Naive B cell (primary cell): Measurements from ENCODE around the gene IGF2R. TPM values are rescaled to one million over a fixed set of nuclear protein-coding genes. Genes with fewer than 3 reads are reported as not detected.
A peak's percentile ranks its signal among the peaks of the same experiment; 100 is the strongest.

Experiments used
- ATAC-seq, 2 donors: fragments of 150-1000 bp; cut with Tn5 transposase; 2 replicates each; pipeline ENCODE4 v1.10.0; 2021; ENCODE audit warnings: low read depth in 2 of 2, mild to moderate bottlenecking in 2 of 2, moderate library complexity in 2 of 2
- DNase-seq: peaks from one replicate; pipeline ENCODE4 v3.0.0; 2022
- H3K27ac Mint-ChIP-seq, 6 donors: one replicate each; pipeline ENCODE4 v1.8.0; 2020 to 2022; ENCODE audit warnings: mild to moderate bottlenecking in 6 of 6, mixed read lengths in 6 of 6, moderate library complexity in 5 of 6, inconsistent platforms in 2 of 6
- H3K27me3 Mint-ChIP-seq, 3 donors: one replicate each; pipeline ENCODE4 v1.8.0; 2021 to 2022; ENCODE audit warnings: mixed read lengths in 3 of 3, mild to moderate bottlenecking in 1 of 3
- H3K36me3 Mint-ChIP-seq, 2 donors: one replicate each; pipeline ENCODE4 v1.8.0; 2020 to 2022; ENCODE audit warnings: mixed read lengths in 2 of 2, inconsistent platforms in 1 of 2, mild to moderate bottlenecking in 1 of 2
- H3K4me1 Mint-ChIP-seq, 3 donors: one replicate each; pipeline ENCODE4 v1.8.0; 2020 to 2022; ENCODE audit warnings: mixed read lengths in 3 of 3, inconsistent platforms in 1 of 3, mild to moderate bottlenecking in 1 of 3, moderate library complexity in 1 of 3
- H3K4me3 Mint-ChIP-seq, 8 donors: one replicate each; pipeline ENCODE4 v1.8.0; 2020 to 2022; ENCODE audit warnings: mild to moderate bottlenecking in 8 of 8, mixed read lengths in 8 of 8, moderate library complexity in 8 of 8, inconsistent platforms in 2 of 8
- H3K9me3 Mint-ChIP-seq, 7 donors: one replicate each; pipeline ENCODE4 v1.8.0; 2020 to 2022; ENCODE audit warnings: mixed read lengths in 7 of 7, mild to moderate bottlenecking in 5 of 7, inconsistent platforms in 2 of 7, moderate library complexity in 1 of 7
- polyA plus RNA-seq, 6 donors: library from polyadenylated mRNA; unstranded; fragments of 300-500 nt; fragmentation: Illumina TruSeq; gene quantifications; one replicate each; pipeline ENCODE4 v1.2.3, GENCODE V29; 2021; ENCODE audit warnings: low read depth in 6 of 6

The IGF2R gene
- polyA plus RNA-seq, 6 donors from 2014 or later, result 2.3 to 12.1 (median 7.0) TPM

- peaks cover 35 to 36% of the 10 kb centered on the region in 2 donors for H3K36me3 Mint-ChIP-seq
- DNase-seq (no peak), ATAC-seq (no peak)
- H3K27ac Mint-ChIP-seq, result no peak overlapping the region
- H3K4me3 Mint-ChIP-seq, result no peak overlapping the region
- peaks cover 25 to 33% (median 28%) of the 10 kb centered on the region in 3 donors for H3K4me1 Mint-ChIP-seq
- no peaks in the 10 kb centered on the region for H3K27me3 Mint-ChIP-seq
- H3K9me3 Mint-ChIP-seq, result peaks cover 0 to 7% (median 0%) of the 10 kb centered on the region in 7 donors
Observed at GRCh38 chr6:160007611-160008010, 38.7 kb downstream of the IGF2R start.

- Mint-ChIP-seq H3K27ac (no peak overlapping the region), H3K4me3 (no peak overlapping the region), H3K36me3 (peaks cover 25 to 50% of the 10 kb centered on the region in 2 donors), H3K27me3 (no peaks in the 10 kb centered on the region), H3K9me3 (peaks cover 0 to 4% (median 0%) of the 10 kb centered on the region in 7 donors), H3K4me1 (peaks cover 24 to 25% (median 25%) of the 10 kb centered on the region in 3 donors)
- DNase-seq (no peak), ATAC-seq (no peak)
Observed at GRCh38 chr6:160010067-160010466, 41.2 kb downstream of the IGF2R start.

GRCh38 chr6:160013987-160014868 lies 45.3 kb downstream of the IGF2R start:
- Mint-ChIP-seq H3K27ac (peak overlapping the region in 2 of 6 donors; percentile 58), H3K4me1 (peaks cover 8 to 34% (median 24%) of the 10 kb centered on the region in 3 donors), H3K9me3 (peaks cover 0 to 1% (median 0%) of the 10 kb centered on the region in 7 donors), H3K27me3 (no peaks in the 10 kb centered on the region), H3K4me3 (no peak overlapping the region), H3K36me3 (peaks cover 25 to 47% of the 10 kb centered on the region in 2 donors)
- DNase-seq (no peak), ATAC-seq (no peak)

GRCh38 chr6:160014869-160015182 lies 45.9 kb downstream of the IGF2R start:
- Mint-ChIP-seq H3K27me3 (no peaks in the 10 kb centered on the region), H3K36me3 (peaks cover 25 to 47% of the 10 kb centered on the region in 2 donors), H3K9me3 (peaks cover 0 to 1% (median 0%) of the 10 kb centered on the region in 7 donors), H3K27ac (peak overlapping the region in 1 of 6 donors; percentile 58), H3K4me3 (no peak overlapping the region), H3K4me1 (peaks cover 8 to 34% (median 24%) of the 10 kb centered on the region in 3 donors)
- DNase-seq (no peak), ATAC-seq (no peak)

- H3K27me3 Mint-ChIP-seq, result no peaks in the 10 kb centered on the region
- DNase-seq, result no peak
- no peak overlapping the region for H3K4me3 Mint-ChIP-seq
- H3K27ac Mint-ChIP-seq, result peak overlapping the region in 1 of 6 donors; percentile 3
- peaks cover 22 to 37% of the 10 kb centered on the region in 2 donors for H3K36me3 Mint-ChIP-seq
- peaks cover 8 to 33% (median 24%) of the 10 kb centered on the region in 3 donors for H3K4me1 Mint-ChIP-seq
- H3K9me3 Mint-ChIP-seq, result peaks cover 0 to 3% (median 0%) of the 10 kb centered on the region in 7 donors
- no peak for ATAC-seq
Observed at GRCh38 chr6:160015778-160016684, 47.1 kb downstream of the IGF2R start.

GRCh38 chr6:160022101-160022500 lies 53.2 kb downstream of the IGF2R start:
- H3K4me1 Mint-ChIP-seq, result peaks cover 0 to 16% (median 3%) of the 10 kb centered on the region in 3 donors
- DNase-seq (no peak), ATAC-seq (no peak)
- H3K9me3 Mint-ChIP-seq, result peaks cover 0 to 3% (median 0%) of the 10 kb centered on the region in 7 donors
- no peak overlapping the region for H3K4me3 Mint-ChIP-seq
- peak overlapping the region in 1 of 6 donors; percentile 82 for H3K27ac Mint-ChIP-seq
- peaks cover 0 to 6% of the 10 kb centered on the region in 2 donors for H3K36me3 Mint-ChIP-seq
- H3K27me3 Mint-ChIP-seq, result no peaks in the 10 kb centered on the region

GRCh38 chr6:160022793-160023192 lies 53.9 kb downstream of the IGF2R start:
- Mint-ChIP-seq H3K4me1 (peaks cover 0 to 14% (median 4%) of the 10 kb centered on the region in 3 donors), H3K36me3 (peaks cover 0 to 7% of the 10 kb centered on the region in 2 donors), H3K27ac (no peak overlapping the region), H3K27me3 (no peaks in the 10 kb centered on the region), H3K9me3 (peaks cover 0 to 3% (median 0%) of the 10 kb centered on the region in 7 donors), H3K4me3 (no peak overlapping the region)
- DNase-seq, result no peak
- ATAC-seq, result no peak

- H3K36me3 Mint-ChIP-seq, result peaks cover 0 to 15% of the 10 kb centered on the region in 2 donors
- H3K27ac Mint-ChIP-seq, result no peak overlapping the region
- H3K4me3 Mint-ChIP-seq, result no peak overlapping the region
- peaks cover 5 to 14% (median 13%) of the 10 kb centered on the region in 3 donors for H3K4me1 Mint-ChIP-seq
- DNase-seq (no peak), ATAC-seq (no peak)
- H3K9me3 Mint-ChIP-seq, result peaks cover 0 to 3% (median 0%) of the 10 kb centered on the region in 7 donors
- no peaks in the 10 kb centered on the region for H3K27me3 Mint-ChIP-seq
Observed at GRCh38 chr6:160024152-160024551, 55.3 kb downstream of the IGF2R start.

GRCh38 chr6:160027076-160027475 lies 58.2 kb downstream of the IGF2R start:
- H3K4me3 Mint-ChIP-seq, result no peak overlapping the region
- H3K4me1 Mint-ChIP-seq, result peaks cover 5 to 25% (median 25%) of the 10 kb centered on the region in 3 donors
- DNase-seq, result no peak
- peak overlapping the region in 1 of 6 donors; percentile 26 for H3K27ac Mint-ChIP-seq
- no peaks in the 10 kb centered on the region for H3K27me3 Mint-ChIP-seq
- no peaks in the 10 kb centered on the region for H3K9me3 Mint-ChIP-seq
- no peak for ATAC-seq
- peaks cover 10 to 18% of the 10 kb centered on the region in 2 donors for H3K36me3 Mint-ChIP-seq

- ATAC-seq, result no peak
- no peaks in the 10 kb centered on the region for H3K9me3 Mint-ChIP-seq
- no peak overlapping the region for H3K4me3 Mint-ChIP-seq
- no peak for DNase-seq
- H3K27me3 Mint-ChIP-seq, result no peaks in the 10 kb centered on the region
- H3K4me1 Mint-ChIP-seq, result peaks cover 5 to 25% (median 25%) of the 10 kb centered on the region in 3 donors
- peaks cover 16 to 19% of the 10 kb centered on the region in 2 donors for H3K36me3 Mint-ChIP-seq
- H3K27ac Mint-ChIP-seq, result peak overlapping the region in 4 of 6 donors; percentile 5 to 77 (median 50)
Observed at GRCh38 chr6:160027931-160028330, 59.0 kb downstream of the IGF2R start.

GRCh38 chr6:160028487-160029275 lies 59.8 kb downstream of the IGF2R start:
- peaks cover 5 to 25% (median 25%) of the 10 kb centered on the region in 3 donors for H3K4me1 Mint-ChIP-seq
- peak overlapping the region in 3 of 6 donors; percentile 77 to 91 (median 85) for H3K27ac Mint-ChIP-seq
- no peaks in the 10 kb centered on the region for H3K9me3 Mint-ChIP-seq
- ATAC-seq (peak; percentile 91 to 94), DNase-seq (peak; percentile 39)
- H3K36me3 Mint-ChIP-seq, result peaks cover 23 to 26% of the 10 kb centered on the region in 2 donors
- peak overlapping the region in 2 of 8 donors; percentile 13 to 37 for H3K4me3 Mint-ChIP-seq
- no peaks in the 10 kb centered on the region for H3K27me3 Mint-ChIP-seq

GRCh38 chr6:160029525-160029924 lies 60.6 kb downstream of the IGF2R start:
- H3K27ac Mint-ChIP-seq, result peak overlapping the region in 1 of 6 donors; percentile 14
- H3K4me3 Mint-ChIP-seq, result no peak overlapping the region
- H3K36me3 Mint-ChIP-seq, result peaks cover 23 to 32% of the 10 kb centered on the region in 2 donors
- ATAC-seq (no peak), DNase-seq (no peak)
- H3K4me1 Mint-ChIP-seq, result peaks cover 5 to 25% (median 25%) of the 10 kb centered on the region in 3 donors
- H3K9me3 Mint-ChIP-seq, result no peaks in the 10 kb centered on the region
- no peaks in the 10 kb centered on the region for H3K27me3 Mint-ChIP-seq
